GM13976 (cell line): ENCODE measurements around the gene L1TD1.
"Not testable (repeated sequence)": the region's sequence is repeated elsewhere in the genome, so short reads cannot be mapped to it uniquely, and the experiment has no call there.

ENCODE experiments used
- DNase-seq: peaks from one replicate; pipeline ENCODE4 v3.0.0; 2012; ENCODE audit warnings: low spot score
- in situ Hi-C: fragments of 300-500 bp; cut with MboI; formaldehyde crosslinking; loops from one replicate; pipeline ENCODE4 v1.12.0; 2022; ENCODE audit warnings: low sequenced_read_pairs, mixed read lengths, inconsistent platforms; ENCODE audit not compliant: unreplicated experiment
- TF ChIP-seq, protein P1 (sequence below): IDR thresholded peaks from 2 replicates; pipeline ENCODE4 v1.5.1; 2012; ENCODE audit warnings: borderline replicate concordance, mild to moderate bottlenecking; ENCODE audit not compliant: insufficient read depth; ENCODE audit errors: extremely low read depth, missing control alignments, control extremely low read depth

The L1TD1 gene, protein sequence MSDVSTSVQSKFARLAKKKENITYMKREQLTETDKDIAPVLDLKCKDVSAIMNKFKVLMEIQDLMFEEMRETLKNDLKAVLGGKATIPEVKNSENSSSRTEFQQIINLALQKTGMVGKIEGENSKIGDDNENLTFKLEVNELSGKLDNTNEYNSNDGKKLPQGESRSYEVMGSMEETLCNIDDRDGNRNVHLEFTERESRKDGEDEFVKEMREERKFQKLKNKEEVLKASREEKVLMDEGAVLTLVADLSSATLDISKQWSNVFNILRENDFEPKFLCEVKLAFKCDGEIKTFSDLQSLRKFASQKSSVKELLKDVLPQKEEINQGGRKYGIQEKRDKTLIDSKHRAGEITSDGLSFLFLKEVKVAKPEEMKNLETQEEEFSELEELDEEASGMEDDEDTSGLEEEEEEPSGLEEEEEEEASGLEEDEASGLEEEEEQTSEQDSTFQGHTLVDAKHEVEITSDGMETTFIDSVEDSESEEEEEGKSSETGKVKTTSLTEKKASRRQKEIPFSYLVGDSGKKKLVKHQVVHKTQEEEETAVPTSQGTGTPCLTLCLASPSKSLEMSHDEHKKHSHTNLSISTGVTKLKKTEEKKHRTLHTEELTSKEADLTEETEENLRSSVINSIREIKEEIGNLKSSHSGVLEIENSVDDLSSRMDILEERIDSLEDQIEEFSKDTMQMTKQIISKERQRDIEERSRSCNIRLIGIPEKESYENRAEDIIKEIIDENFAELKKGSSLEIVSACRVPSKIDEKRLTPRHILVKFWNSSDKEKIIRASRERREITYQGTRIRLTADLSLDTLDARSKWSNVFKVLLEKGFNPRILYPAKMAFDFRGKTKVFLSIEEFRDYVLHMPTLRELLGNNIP

DNA sequence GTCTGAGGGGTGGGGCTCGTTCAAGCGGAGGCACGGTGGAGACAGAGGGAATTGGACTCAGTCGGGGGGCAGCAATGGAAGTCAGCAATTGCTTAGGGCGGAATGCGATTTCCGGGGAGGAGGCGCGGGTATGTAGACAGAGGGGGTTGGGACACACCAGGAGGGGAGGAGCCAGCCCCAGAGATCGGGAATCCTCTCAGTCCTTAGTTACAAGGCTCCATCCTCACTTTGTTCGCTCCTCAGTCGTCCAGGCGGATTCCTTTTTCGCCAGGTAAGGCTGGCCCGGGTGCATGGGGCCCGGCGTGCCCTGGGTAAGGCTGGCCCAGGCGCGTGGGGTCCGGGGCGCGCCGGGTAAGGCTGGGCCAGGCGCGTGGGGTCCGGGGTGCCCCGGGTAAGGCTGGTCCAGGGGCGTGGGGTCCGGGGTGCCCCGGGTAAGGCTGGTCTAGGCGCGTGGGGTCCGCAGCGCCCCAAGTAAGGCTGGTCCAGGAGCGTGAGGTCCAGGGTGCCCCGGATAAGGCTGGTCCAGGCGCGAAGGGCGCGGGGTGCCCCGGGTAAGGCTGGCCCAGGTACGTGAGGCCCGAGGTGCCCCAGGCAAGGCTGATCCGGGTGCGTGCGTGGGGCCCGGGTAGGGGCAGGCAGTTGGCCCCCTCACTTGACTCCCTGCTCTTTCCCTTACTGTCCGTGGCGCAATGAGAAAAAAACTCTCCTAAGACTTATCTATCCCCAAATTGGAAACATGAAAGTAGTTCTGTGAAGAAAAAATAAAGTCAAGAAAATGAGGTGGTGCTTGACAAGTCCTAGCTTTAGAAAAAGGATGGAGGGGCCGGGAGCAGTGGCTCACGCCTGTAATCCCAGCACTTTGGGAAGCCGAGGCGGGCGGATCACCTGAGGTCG, at the start of gene L1TD1:
TSS of gene L1TD1 (plus strand) at position 199 of the 894 bp plus-strand sequence. CDS start 11,780 bp downstream, outside the sequence.
- no peak for DNase-seq
- in situ Hi-C loops: no loop called here
- TF ChIP-seq, protein P1, sequence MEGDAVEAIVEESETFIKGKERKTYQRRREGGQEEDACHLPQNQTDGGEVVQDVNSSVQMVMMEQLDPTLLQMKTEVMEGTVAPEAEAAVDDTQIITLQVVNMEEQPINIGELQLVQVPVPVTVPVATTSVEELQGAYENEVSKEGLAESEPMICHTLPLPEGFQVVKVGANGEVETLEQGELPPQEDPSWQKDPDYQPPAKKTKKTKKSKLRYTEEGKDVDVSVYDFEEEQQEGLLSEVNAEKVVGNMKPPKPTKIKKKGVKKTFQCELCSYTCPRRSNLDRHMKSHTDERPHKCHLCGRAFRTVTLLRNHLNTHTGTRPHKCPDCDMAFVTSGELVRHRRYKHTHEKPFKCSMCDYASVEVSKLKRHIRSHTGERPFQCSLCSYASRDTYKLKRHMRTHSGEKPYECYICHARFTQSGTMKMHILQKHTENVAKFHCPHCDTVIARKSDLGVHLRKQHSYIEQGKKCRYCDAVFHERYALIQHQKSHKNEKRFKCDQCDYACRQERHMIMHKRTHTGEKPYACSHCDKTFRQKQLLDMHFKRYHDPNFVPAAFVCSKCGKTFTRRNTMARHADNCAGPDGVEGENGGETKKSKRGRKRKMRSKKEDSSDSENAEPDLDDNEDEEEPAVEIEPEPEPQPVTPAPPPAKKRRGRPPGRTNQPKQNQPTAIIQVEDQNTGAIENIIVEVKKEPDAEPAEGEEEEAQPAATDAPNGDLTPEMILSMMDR: no peak

DNA sequence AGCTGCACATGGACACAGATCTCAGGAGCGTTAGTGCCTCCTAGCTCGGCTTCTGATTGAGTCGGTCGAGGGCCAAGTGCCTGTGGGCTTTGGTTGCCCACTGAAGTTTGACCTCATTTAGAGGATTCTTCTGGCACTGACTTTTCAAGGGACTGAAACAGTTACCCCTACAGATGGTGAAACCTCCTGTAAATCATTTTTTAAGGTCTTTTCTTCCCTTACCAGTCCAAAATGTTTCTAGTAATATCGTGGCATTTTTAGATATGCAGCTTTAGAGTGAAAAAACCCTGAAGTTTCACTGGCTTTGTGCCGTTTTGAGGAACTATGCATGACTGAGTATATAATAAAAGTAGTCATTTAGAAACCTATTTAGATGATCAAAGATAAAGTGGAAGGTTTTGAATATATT, 34.7 kb upstream of the L1TD1 start:
- in situ Hi-C loops: loop anchor here (25.0 kb wide), 1 partner anchor 577 kb away; no protein-coding TSS in a partner anchor
- no peak for DNase-seq
- TF ChIP-seq, protein P1: no peak

DNA sequence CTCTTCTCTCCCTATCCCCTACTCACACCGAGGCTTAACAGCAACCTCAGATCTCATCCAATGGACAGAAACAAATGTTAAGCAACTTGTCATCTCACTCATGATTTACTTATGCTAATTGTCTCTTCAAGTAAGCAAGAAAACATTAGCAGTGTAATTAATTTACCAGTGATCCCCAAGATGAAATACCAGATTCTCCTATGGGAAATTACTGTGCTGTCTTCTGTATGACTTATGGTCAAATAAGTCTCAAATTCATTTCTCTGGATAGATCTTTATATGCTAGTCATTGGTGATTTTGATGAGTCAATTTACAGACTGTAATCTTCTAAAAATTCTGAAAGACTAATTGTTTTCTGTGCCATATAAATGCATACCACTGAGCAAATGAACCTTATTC, 32.9 kb upstream of the L1TD1 start:
- in situ Hi-C loops: loop anchor here (25.0 kb wide), 1 partner anchor 576 kb away; no protein-coding TSS in a partner anchor
- TF ChIP-seq, protein P1: no peak
- no peak for DNase-seq

DNA sequence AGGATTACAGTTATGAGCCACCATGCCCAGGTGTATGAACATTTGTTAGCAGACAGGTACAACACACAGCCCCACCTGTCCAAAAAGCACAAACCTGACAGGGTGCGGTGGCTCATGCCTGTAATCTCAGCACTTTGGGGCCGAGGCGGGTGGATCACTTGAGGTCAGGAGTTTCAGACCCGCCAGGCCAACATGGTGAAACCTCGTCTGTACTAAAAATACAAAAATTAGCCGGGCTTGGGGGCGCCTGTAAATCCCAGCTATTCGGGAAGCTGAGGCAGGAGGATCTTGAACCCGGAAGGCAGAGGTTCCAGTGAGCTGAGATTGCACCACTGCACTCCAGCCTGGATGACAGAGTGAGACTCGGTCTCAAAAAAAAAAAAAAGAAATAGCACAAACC, 24.3 kb upstream of the L1TD1 start:
- DNase-seq: not testable (repeated sequence)
- in situ Hi-C loops: loop anchor here (25.0 kb wide), 1 partner anchor 567 kb away; no protein-coding TSS in a partner anchor

DNA sequence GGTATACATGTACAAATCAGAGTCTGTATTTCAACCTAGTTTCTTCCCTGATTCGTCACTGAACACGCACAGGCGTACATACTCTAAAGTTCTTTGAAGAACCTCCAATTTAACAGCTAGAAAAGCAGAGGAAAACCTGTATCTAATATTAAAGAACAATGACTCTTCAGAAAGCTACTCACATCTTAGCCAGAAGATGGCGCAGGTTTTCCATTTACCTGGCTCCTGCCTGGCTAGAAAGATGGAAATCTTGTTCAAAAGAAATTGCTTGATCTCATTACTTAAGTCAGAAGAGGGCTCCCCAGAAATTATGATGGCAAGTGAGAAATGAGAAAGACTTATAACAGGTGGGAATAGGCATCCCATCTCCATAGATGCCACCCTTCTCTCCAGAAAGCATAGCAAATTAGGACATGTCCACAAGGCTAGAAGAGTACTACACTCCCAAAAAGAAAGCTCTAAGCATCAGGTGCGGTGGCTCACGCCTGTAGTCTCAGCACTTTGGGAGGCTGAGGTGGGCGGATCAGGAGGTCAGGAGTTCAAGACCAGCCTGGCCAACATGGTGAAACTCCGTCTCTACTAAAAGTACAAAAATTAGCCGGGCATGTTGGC, 19.0 kb upstream of the L1TD1 start:
- TF ChIP-seq, protein P1: peak; percentile 51
- peak; percentile 51 for DNase-seq
- in situ Hi-C loops: loop anchor here (5.0 kb wide), 1 partner anchor 237 kb away; no protein-coding TSS in a partner anchor

DNA sequence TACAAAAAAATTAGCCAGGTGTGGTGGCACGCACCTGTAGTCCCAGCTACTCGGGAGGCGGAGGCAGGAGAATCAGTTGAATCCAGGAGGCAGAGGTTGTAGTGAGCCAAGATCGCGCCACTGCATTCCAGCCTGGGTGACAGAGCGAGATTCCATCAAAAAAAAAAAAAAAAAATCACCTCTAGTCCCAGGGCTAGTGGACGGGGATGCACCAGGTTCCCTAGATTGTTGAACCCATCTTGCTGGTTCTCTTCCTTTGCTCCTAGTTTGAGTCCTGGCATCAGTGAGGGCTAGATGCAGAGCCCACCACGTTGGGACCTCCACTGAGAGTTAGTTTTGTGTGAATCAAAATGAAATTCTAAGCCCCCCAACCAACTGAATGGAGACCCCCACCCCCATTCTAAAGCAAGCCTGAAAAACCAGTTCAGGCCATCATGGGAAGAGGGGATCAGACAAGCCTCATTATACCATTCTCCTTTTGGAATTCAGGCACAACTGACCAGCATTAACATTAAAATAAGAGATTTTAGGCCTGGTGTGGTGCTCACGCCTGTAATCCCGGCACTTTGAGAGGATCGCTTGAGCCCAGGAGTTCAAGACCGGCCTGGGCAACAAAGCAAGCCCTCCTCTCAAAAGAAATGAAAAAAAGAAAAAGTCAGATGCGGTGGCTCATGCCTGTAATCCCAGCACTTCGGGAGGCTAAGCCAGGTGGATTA, 17.9 kb upstream of the L1TD1 start:
- DNase-seq: no peak
- TF ChIP-seq, protein P1: no peak
- in situ Hi-C loops: loop anchor here (5.0 kb wide), 1 partner anchor 236 kb away; no protein-coding TSS in a partner anchor
